Right lobe of liver (tissue), 6 donors: ENCODE results near the gene TRANK1. TPM values are rescaled to one million over a fixed set of nuclear protein-coding genes. Genes with fewer than 3 reads are reported as not detected.

Experiments used
- ATAC-seq, 4 donors: fragments of 200-7000 bp; cut with Tn5 transposase; one replicate each; pipeline ENCODE4 v1.9.1; 2020; ENCODE audit warnings: mild to moderate bottlenecking in 4 of 4, moderate library complexity in 4 of 4
- DNase-seq, 3 donors: peaks; one replicate each; pipeline ENCODE4 v3.0.0-alpha.2; 2020
- H3K27ac ChIP-seq, 3 donors: fragments of 200-600 bp; one replicate each; pipeline ENCODE4 v1.8.0; 2022
- H3K27me3 ChIP-seq, 2 donors: fragments of 200-600 bp; one replicate each; pipeline ENCODE4 v1.8.0; 2022
- H3K36me3 ChIP-seq, 4 donors: fragments of 200-600 bp; sonication (generic) in 1 of 4; one replicate each; pipeline versions ENCODE4 v1.5.1 to v1.8.0; 2017 to 2022; ENCODE audit warnings: control low read depth in 1 of 4
- H3K4me1 ChIP-seq, 4 donors: fragments of 200-600 bp; sonication (generic) in 1 of 4; one replicate each; pipeline versions ENCODE4 v1.5.1 to v1.8.0; 2017 to 2022; ENCODE audit warnings: control low read depth in 1 of 4
- H3K4me3 ChIP-seq, 3 donors: fragments of 200-600 bp; one replicate each; pipeline ENCODE4 v1.8.0; 2022
- H3K9me3 ChIP-seq, 4 donors: fragments of 200-600 bp; sonication (generic) in 1 of 4; one replicate each; pipeline versions ENCODE4 v1.5.1 to v1.8.0; 2017 to 2022; ENCODE audit warnings: control low read depth in 1 of 4
- CTCF ChIP-seq, 4 donors: fragments of 200-600 bp in 3 of 4; fragments of 450-650 bp in 1 of 4; IDR thresholded peaks; one replicate each; pipeline versions ENCODE4 v1.5.1 to v1.8.0; 2016 to 2022; ENCODE audit warnings: antibody characterized with exemption in 4 of 4, mild to moderate bottlenecking in 2 of 4
- POLR2A ChIP-seq: fragments of 450-650 bp; IDR thresholded peaks from one replicate; pipeline ENCODE4 v1.6.1; 2017; ENCODE audit warnings: antibody characterized with exemption, mild to moderate bottlenecking
- WGBS: methylation state at CpG from one replicate; pipeline ENCODE4 v1.1.6; 2018; ENCODE audit warnings: low coverage, low lambda C conversion rate; ENCODE audit not compliant: insufficient coverage; ENCODE audit errors: missing lambda C conversion rate; 5-methylcytosine and 5-hydroxymethylcytosine counted together
- intact Hi-C, 2 donors: fragments of 100-400 bp; cut with DNase I; formaldehyde crosslinking; loops; one replicate each; pipeline versions ENCODE4 v1.11.2 to v1.14.1; 2022
- total RNA-seq, 6 experiments: library from RNA; depleted of rRNA in 2 of 6; stranded (reverse); fragments of >200 nt in 2 of 6; fragmentation: NEBNext Ultra II Directional in 3 of 6; extraction: Animal tissue kit (Norgen Biotek cat#: 25700) in 3 of 6; gene quantifications; one replicate each; pipeline versions ENCODE4 v1.1.0 to v1.2.4, GENCODE V29; 2016 to 2023
- donor health status: DM: no; HTN: yes; CAD: no.
- donor health status: DM: no; HTN: no; CAD: no.
- donor health status: DM: no; HTN: no; CAD: no.
- donor health status: DM: no; HTN: yes; CAD: no.
- donor health status: DM: no; HTN: yes; CAD: no.

TRANK1 gene
- total RNA-seq, 6 experiments from 2014 or later: 8.8 to 33.9 (median 19.6) TPM

- WGBS: 41% methylated on average over 3 of the region's 3 CpGs
- intact Hi-C loops: no loop called here
- no peak for TF ChIP-seq CTCF (IDR thresholded peaks at IDR 0.05)
- TF ChIP-seq POLR2A: no peak
Observed at GRCh38 chr3:36800533-36801116, 144.2 kb downstream of the TRANK1 start.

DNA sequence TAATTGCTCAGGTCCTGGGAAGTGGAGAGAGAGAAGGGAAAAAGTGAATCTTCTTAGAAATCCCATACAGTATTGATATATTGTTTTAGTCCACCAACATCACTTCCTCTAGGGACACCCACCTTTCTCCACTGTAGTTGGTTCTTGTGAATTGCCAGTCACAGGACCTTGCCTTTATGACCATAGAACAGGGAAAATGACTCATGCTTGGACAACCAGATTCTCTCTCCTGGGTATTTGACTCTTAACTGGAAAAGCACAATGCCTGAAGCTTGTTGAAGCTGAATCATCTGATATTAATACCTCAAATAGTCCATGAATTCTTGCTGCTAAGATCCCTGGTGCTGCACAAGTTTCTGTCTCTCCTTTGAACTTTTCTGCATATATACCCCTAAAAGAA, 148.0 kb downstream of the TRANK1 start:
- no peak overlapping the region for H3K27ac ChIP-seq
- TF ChIP-seq CTCF (IDR thresholded peaks at IDR 0.05): no peak
- TF ChIP-seq POLR2A: no peak
- no peaks in the 10 kb centered on the region for H3K27me3 ChIP-seq
- intact Hi-C loops: no loop called here
- DNase-seq: no peak
- no peaks in the 10 kb centered on the region for H3K4me1 ChIP-seq
- no peak for ATAC-seq
- H3K4me3 ChIP-seq: no peak overlapping the region
- H3K36me3 ChIP-seq: no peaks in the 10 kb centered on the region
- no peaks in the 10 kb centered on the region for H3K9me3 ChIP-seq

More at GRCh38 chr3:36800533-36801116, 144.2 kb downstream of the TRANK1 start:
- Histone ChIP-seq H3K36me3 (no peaks in the 10 kb centered on the region), H3K9me3 (no peaks in the 10 kb centered on the region), H3K4me1 (no peaks in the 10 kb centered on the region), H3K4me3 (no peak overlapping the region), H3K27me3 (no peaks in the 10 kb centered on the region), H3K27ac (no peak overlapping the region)
- DNase-seq (no peak), ATAC-seq (no peak)

DNA sequence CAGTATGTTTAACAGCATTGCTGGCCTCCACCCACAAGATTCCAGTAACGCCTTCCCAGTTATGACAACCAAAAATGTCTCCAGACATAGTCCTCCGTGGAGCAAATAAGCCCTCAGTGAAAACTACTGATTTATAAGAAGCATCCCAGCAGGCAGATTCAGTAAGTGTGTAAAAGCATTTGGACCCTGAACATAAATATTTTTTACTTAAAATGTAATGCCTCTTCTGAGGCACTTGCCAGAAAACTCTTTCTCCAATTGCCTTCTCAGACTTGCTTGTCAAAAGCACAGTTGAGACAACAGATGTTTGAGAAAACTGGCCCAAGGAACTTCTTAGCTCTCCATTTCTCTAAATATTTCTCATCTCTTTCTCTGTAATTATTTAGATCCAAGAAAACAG, 148.7 kb downstream of the TRANK1 start:
- no peak for TF ChIP-seq POLR2A
- no peak for TF ChIP-seq CTCF (IDR thresholded peaks at IDR 0.05)
- Histone ChIP-seq H3K4me1 (no peaks in the 10 kb centered on the region), H3K9me3 (no peaks in the 10 kb centered on the region), H3K4me3 (no peak overlapping the region), H3K36me3 (no peaks in the 10 kb centered on the region), H3K27ac (no peak overlapping the region), H3K27me3 (no peaks in the 10 kb centered on the region)
- WGBS: 54% methylated on average over 2 of the region's 2 CpGs
- DNase-seq: no peak
- intact Hi-C loops: no loop called here
- no peak for ATAC-seq

DNA sequence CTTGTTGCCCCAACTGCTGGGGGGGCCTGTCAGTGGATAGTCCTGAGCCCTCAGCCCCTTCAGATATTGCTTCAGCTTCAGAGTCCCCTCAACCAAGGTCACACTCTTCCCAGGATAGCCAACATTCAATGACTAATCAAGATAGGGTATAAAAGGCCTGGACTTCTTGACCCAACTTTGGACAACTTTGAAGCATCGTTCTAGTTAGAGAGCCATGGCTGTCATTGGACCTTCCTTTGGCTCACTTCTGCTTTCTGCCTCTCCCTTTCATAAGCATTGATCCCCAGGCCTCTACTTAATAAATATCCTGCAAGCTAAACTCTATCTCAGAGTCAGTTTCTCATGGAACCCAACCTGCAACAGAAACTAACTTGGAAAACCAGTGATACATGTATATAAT, 149.2 kb downstream of the TRANK1 start:
- Histone ChIP-seq H3K27ac (no peak overlapping the region), H3K4me3 (no peak overlapping the region), H3K27me3 (no peaks in the 10 kb centered on the region), H3K36me3 (no peaks in the 10 kb centered on the region), H3K4me1 (no peaks in the 10 kb centered on the region), H3K9me3 (no peaks in the 10 kb centered on the region)
- DNase-seq (no peak), ATAC-seq (no peak)
- 67% methylated on average over 1 of the region's 1 CpG for WGBS
- TF ChIP-seq POLR2A (no peak), CTCF (IDR thresholded peaks at IDR 0.05) (no peak)
- intact Hi-C loops: no loop called here

DNA sequence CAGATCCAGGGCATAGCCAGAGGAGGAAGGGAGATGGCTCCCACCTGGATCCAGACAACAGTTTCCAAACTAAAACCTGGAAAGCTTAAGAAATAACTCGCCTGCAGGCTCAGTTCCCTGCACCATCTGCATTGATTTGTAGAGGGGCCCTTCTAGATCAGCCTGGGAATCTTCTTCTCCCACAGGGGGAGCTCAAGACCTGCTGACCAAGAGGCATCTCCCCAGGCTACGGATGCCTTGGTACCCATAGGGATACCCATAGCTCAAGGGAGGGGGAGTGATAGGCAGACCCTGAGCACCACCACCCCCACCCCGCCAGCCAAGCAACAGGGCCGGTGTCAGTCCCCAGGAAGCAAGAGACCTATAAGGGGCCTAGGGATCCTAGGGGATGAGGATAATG, 152.5 kb downstream of the TRANK1 start:
- no peak overlapping the region for H3K27ac ChIP-seq
- 36% methylated on average over 3 of the region's 4 CpGs for WGBS

More for the DNA sequence above, 152.5 kb downstream of the TRANK1 start:
- ATAC-seq (peak in 2 of 4 donors; percentile 34 to 36), DNase-seq (no peak)
- TF ChIP-seq POLR2A: no peak
- peak in 1 of 4 donors; percentile 8 for TF ChIP-seq CTCF (IDR thresholded peaks at IDR 0.05)
- intact Hi-C loops: no loop called here
- no peaks in the 10 kb centered on the region for H3K4me1 ChIP-seq
- no peaks in the 10 kb centered on the region for H3K9me3 ChIP-seq
- H3K36me3 ChIP-seq: no peaks in the 10 kb centered on the region
- H3K4me3 ChIP-seq: no peak overlapping the region
- no peaks in the 10 kb centered on the region for H3K27me3 ChIP-seq
